ENCODE results near the gene RMND5A. TPM values are rescaled to one million over a fixed set of nuclear protein-coding genes. Genes with fewer than 3 reads are reported as not detected.

RMND5A gene, protein sequence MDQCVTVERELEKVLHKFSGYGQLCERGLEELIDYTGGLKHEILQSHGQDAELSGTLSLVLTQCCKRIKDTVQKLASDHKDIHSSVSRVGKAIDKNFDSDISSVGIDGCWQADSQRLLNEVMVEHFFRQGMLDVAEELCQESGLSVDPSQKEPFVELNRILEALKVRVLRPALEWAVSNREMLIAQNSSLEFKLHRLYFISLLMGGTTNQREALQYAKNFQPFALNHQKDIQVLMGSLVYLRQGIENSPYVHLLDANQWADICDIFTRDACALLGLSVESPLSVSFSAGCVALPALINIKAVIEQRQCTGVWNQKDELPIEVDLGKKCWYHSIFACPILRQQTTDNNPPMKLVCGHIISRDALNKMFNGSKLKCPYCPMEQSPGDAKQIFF
- total RNA-seq = 49.1 and 61.4 TPM in 2 replicates

- peak; percentile 66 for DNase-seq (ENCODE audit: low read depth, low spot score)
Observed at GRCh38 chr2:86719637-86720539, at the start of gene RMND5A. RMND5A (plus strand) TSS chr2:86720291; CDS start chr2:86720668, 377 bp downstream.

- DNase-seq (ENCODE audit: low read depth, low spot score) = peak; percentile 19
Observed at GRCh38 chr2:86671337-86671981, 48.6 kb upstream of the RMND5A start.

DNA sequence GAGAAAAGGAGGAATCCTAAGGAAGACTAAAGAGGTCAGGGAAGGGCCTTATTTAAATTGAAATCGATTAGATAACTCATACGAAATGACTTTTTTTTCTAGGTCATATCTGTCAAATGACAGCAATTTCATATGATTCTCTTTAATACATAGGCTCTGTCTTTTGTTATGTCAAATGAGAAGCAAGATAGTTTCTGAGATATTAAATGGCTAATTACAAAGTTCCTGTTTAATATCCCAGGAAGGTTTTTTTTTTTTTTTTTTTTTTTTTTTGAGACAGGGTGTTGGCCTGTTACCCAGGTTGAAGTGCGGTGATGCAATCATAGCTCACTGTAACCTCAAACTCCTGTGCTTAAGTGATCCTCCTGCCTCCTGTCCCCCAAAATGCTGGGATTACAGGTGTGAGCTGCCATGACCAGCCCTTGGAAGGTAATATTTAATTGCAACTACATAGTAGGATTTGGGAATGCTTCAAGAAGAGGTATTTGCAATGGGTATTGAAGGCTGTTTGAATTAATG, 48.0 kb upstream of the RMND5A start:
- no peak for DNase-seq (ENCODE audit: low read depth, low spot score)

- no peak for DNase-seq (ENCODE audit: low read depth, low spot score)
Observed at GRCh38 chr2:86673011-86673410, 47.1 kb upstream of the RMND5A start.

DNA sequence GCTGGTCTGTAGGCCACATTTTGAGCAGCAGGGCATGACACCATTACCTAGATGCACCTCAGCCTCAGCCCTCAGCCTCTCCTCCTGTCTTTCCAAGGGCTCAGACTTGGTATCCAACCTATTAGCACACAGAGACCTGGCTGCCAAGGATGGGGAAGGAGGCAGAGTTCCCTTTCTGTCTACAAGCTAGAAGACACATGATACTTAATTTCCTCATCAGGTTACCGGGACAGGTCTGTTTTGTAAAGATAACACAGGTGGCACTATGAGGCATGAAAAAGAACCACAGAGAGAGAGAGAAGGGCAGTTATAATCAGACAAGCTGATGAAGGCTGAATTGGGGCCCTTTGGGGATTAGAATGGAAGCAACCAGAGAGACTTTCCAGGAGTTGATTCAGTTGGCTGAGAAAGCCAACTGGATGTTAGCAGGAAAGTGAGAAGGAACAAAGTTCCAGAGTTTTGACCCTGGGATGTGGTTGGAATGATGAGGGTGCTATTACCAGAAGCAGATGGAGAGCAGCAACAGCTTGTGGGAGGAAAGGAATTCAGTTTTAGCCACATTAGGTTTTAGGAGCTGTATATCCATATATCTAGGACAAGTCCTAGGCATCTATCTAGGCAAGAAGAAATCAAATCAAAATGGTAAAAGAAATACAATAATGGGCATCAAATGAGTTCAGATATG, 46.0 kb upstream of the RMND5A start:
- DNase-seq (ENCODE audit: low read depth, low spot score) = no peak

- DNase-seq (ENCODE audit: low read depth, low spot score) = no peak
Observed at GRCh38 chr2:86675104-86675503, 45.0 kb upstream of the RMND5A start.

DNA sequence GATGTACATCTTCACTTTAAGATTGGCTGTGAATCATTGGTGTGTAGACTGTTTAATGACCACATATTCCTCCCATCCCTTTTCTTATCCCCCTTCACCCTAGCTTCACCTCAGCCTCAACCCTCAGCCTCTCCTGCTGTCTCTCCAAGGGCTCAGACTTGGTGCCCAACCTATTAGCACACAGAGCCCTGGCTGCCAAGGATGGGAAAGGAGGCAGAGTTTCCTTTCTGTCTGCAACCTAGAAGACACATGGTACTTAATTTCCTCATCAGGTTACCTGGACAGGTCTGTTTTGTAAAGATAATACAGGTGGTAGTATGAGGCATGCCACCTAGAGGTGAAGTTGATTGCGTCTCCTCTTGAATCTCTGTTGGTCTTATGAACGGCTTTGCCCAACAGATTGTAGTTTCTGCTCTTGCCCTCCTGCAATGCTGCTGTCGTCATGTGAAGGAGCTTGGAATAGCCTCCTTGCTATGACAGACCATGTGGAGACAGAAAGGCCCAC, 44.5 kb upstream of the RMND5A start:
- DNase-seq (ENCODE audit: low read depth, low spot score) = no peak

DNA sequence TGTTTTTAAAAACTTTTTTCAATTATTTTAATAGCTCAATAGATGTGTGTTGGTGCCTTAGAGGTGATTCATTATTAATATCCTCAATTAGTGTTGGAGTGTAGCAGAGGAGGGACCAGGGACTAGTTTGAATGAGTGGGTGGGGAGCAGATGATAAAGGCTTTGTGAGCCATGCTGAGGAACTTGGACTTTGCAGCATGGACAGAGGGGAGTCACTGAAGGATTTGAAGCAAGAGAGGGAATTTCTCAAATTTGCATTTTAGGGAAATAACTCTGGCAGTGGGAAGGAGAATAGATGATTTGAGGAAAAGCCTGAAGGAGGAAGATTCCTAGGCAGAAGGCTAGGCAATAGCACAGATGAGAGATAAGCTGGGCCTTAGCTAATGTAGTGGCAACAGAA, 42.3 kb upstream of the RMND5A start:
- no peak for DNase-seq (ENCODE audit: low read depth, low spot score)

DNA sequence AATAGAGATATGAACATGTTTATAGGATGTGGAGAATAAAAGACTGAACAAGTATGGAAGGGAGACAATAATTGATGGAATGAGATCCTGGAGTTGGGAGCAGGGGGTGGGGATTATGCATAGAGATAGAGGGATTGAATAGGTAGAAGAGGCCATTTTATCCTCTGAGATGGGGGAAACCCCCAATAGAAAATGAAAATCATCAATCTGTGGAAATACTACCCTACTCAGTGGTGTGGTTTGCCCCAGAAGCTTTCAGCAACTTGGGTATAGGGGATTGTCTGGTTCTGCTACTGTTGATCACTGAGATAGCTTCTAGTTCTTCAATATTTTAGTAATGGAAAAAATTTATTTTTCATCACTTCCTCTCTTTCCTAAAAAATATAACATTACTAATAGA, 41.1 kb upstream of the RMND5A start:
- no peak for DNase-seq (ENCODE audit: low read depth, low spot score)

DNA sequence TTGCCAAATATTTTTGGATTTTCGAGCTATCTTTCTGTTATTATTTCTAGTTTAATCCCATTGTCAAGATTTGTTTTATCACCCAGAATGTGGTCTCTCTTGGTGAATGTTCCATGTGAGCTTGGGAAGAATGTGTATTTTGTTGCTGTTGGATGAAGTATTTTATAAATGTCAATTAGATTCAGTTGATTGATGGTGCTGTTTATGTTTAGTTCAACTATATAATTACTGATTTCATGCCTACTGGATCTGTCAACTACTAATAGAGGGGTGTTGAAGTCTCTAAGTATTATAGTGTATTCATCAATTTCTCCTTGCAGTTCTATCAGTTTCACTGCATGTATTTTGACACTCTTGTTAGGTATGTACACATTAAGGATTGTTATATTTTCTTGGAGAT, 34.7 kb upstream of the RMND5A start:
- no peak for DNase-seq (ENCODE audit: low read depth, low spot score)

GRCh38 chr2:86686460-86686859, 33.6 kb upstream of the RMND5A start:
- no peak for DNase-seq (ENCODE audit: low read depth, low spot score)

- no peak for DNase-seq (ENCODE audit: low read depth, low spot score)
Observed at GRCh38 chr2:86686905-86687304, 33.2 kb upstream of the RMND5A start.

DNA sequence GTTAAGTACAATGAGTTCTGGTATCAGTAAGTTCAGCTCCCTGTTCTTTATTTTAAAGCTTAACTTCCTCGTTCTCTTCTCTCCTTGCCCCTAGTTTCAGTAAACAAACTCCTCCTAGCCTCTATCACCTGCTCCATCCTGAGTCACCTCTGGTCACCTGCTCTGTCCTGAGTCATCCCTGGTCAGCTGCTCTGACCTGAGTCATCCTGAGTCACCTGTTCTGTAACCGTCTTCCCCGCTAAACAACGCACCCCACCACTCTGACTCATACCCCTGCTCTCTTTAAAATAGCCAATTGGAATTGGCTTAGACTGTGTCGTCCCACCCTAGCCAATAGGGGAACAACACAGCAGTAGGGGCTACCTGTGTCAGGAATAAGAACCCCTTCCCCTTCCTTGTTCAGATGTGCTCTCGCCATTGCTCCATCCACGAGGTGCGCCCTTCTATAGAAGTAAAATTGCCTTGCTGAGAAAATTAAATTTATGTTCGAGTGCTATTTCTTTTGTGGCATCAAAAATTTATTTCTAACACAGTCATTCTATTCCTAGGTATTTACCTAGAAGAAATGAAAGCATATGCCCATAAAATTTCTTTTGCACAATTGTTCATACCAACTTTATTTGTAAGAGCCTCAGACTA, 24.9 kb upstream of the RMND5A start:
- no peak for DNase-seq (ENCODE audit: low read depth, low spot score)

DNA sequence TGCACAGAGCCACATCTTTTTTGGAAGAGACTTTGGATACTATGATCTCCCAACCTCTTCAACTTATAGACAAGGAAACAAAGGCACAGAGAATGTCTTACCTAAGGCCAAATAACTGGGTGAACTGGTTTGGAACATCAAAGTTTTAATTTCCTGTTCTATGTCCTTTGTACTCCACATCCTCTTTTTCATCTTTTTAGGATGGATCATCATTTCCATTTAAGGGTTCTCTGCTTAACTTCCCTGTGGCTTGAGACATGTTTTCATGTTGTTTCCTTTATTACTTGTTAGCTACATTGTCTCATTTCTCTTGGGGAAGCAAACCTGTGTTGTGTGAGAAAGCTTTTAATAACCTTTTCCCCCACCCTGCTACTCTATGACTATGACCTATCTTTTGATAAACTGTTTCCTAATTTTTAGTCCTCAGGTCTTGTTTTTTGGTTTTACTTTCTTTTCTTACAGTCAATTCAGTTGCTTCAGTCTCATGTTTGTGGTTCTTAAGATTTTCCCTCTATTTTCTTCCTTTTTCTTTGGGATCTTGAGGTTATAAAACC, 22.5 kb upstream of the RMND5A start:
- no peak for DNase-seq (ENCODE audit: low read depth, low spot score)

DNA sequence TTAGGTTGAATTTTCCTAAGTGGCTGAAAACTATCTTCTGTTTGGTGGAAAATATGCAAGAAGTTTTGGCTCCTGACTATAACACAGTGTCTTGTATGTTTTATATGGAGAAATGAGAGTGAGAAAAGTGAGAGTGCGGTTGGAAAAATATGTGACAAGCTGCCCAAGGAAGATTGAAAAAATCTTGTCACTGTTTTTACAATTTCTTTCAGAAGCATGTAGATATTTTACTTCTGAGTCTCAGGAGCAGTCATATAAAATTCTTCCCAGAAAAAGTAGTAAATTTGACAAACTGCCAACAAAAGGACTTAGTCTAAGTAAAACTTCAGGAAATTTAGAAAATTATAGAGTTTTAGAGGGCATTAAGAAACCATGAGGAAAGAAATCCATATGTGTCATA, 19.4 kb upstream of the RMND5A start:
- DNase-seq (ENCODE audit: low read depth, low spot score) = no peak

- DNase-seq (ENCODE audit: low read depth, low spot score) = peak; percentile 50
Observed at GRCh38 chr2:86703704-86704361, 16.3 kb upstream of the RMND5A start.

DNA sequence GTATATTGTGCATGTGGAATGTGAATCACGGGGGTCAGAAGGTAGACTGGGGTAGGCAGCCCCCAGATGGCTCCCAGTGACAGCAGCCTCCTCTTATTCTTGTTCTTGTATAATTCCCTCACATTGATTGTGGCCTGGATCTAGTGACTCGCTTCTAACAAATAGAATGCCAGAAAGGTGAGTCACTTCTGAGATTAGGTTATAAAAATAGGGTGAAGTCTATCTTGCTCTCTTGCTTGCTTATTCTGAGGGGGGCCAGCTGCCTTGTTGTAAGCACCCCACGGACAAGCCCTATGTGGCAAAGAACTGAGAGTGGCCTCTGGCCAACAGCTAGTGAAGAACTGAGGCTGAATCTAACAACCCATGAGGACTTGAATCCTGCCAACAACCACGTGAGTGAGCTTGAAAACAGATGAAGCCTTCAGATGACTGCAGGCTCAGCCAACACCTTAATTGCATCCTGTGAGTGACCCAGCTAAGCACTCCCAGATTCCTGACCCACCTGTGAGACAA, 15.6 kb upstream of the RMND5A start:
- peak; percentile 39 for DNase-seq (ENCODE audit: low read depth, low spot score)

- DNase-seq (ENCODE audit: low read depth, low spot score) = no peak
Observed at GRCh38 chr2:86706220-86706619, 13.9 kb upstream of the RMND5A start.

DNA sequence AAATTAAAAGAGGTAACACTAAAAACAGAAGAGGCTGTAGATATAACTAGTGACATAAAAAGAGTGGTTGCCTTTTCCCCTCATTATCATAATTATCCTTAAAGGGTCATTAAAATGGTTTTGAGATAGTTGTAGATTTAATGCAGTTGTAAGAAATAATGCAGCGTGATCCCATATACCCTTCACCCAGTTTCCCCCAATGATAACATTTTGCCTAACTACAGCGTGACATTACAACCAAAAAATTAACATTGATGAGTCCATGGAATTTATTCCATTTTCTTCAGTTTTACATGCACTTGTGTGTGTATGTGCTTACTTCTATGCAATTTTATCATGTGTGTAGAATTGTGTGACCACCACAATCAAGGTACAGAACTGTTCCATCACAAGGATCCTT, 13.2 kb upstream of the RMND5A start:
- DNase-seq (ENCODE audit: low read depth, low spot score) = no peak

Measured in pulmonary artery endothelial cell (primary cell).